AG04450 (cell line): Measurements from ENCODE around the gene PGS1. TPM values are rescaled to one million over a fixed set of nuclear protein-coding genes. Genes with fewer than 3 reads are reported as not detected.

Source experiments
- CTCF ChIA-PET: fragments of 300-600, 350-600 bp; formaldehyde crosslinking; extraction: SDS; loops from one replicate; lab custom pipeline; 2022; ENCODE audit warnings: antibody characterized with exemption, inconsistent platforms; lab: Charles Lee
- POLR2A ChIA-PET: fragments of 350-600 bp; formaldehyde crosslinking; extraction: SDS; loops from one replicate; lab custom pipeline; 2021; ENCODE audit warnings: antibody characterized with exemption, inconsistent platforms; lab: Yijun Ruan, JAX
- DNase-seq: peaks from one replicate; pipeline ENCODE4 v3.0.0-alpha.2; 2011; ENCODE audit warnings: low read depth, low spot score
- H3K27ac ChIP-seq: one replicate; pipeline ENCODE4 v1.5.1; 2012; ENCODE audit warnings: low read depth, low read length, control low read depth
- H3K27me3 ChIP-seq: one replicate; pipeline ENCODE4 v1.6.0; 2012; ENCODE audit warnings: low read length; ENCODE audit not compliant: control insufficient read depth, insufficient read depth
- H3K4me3 ChIP-seq: 2 replicates; pipeline ENCODE4 v1.5.1; 2011; ENCODE audit warnings: mild to moderate bottlenecking, low read depth, low read length, control low read depth
- H3K9me3 ChIP-seq: 2 replicates; pipeline ENCODE4 v1.5.1; 2012; ENCODE audit warnings: low read length; ENCODE audit not compliant: control insufficient read depth, insufficient read depth
- CTCF ChIP-seq: IDR thresholded peaks from 2 replicates; pipeline ENCODE4 v1.5.1; 2011; ENCODE audit warnings: low read depth, low read length, control low read depth, inconsistent platforms
- polyA plus RNA-seq: library from polyadenylated mRNA; depleted of rRNA; stranded (reverse); fragments of >200 nt; gene quantifications from 2 replicates; pipeline ENCODE4 v1.2.3, GENCODE V29; 2011; rRNA removed
- small RNA-seq: library from RNA; depleted of rRNA; stranded (forward); fragments of <200 nt; gene quantifications from one replicate; pipeline ENCODE3, GENCODE V24; 2012; ENCODE audit warnings: low read depth; ENCODE audit not compliant: insufficient read length

The PGS1 gene
- polyA plus RNA-seq, 1 experiment: 31.0 TPM

- Histone ChIP-seq H3K4me3 (no peak overlapping the region), H3K27ac (no peak overlapping the region), H3K9me3 (peaks cover 3% of the 10 kb centered on the region), H3K27me3 (peaks cover 15% of the 10 kb centered on the region)
- DNase-seq: no peak
- ChIA-PET CTCF (no interaction called here), POLR2A (no interaction called here)
- TF ChIP-seq CTCF: no peak
Observed at GRCh38 chr17:78472035-78472905, 93.8 kb downstream of the PGS1 start.

GRCh38 chr17:78473951-78474613, 95.6 kb downstream of the PGS1 start:
- peak; percentile 10 for DNase-seq
- H3K27me3 ChIP-seq: peaks cover 15% of the 10 kb centered on the region
- no peak for TF ChIP-seq CTCF
- H3K4me3 ChIP-seq: no peak overlapping the region
- H3K9me3 ChIP-seq: peaks cover 3% of the 10 kb centered on the region
- CTCF ChIA-PET: no interaction called here
- POLR2A ChIA-PET: no interaction called here
- no peak overlapping the region for H3K27ac ChIP-seq

Small RNAs within 50 kb of the gene (small RNA-seq; reads per million reads assigned to genes)
- gene RF00415: not detected
- not detected for gene RN7SL236P

Other genes starting within 250 kb of the PGS1 start
- 0.51 and 0.53 TPM in 2 replicates for gene TMC6, start 249.9 kb upstream of the PGS1 start, polyA plus RNA-seq
- not detected in 2 replicates for gene TMC8, start 247.9 kb upstream of the PGS1 start, polyA plus RNA-seq
- gene C17orf99, start 232.3 kb upstream of the PGS1 start, polyA plus RNA-seq: not detected in 2 replicates
- 26.7 and 38.6 TPM in 2 replicates for gene SYNGR2, start 210.1 kb upstream of the PGS1 start, polyA plus RNA-seq
- gene TK1, start 191.6 kb upstream of the PGS1 start, polyA plus RNA-seq: 27.1 and 31.4 TPM in 2 replicates
- 26.2 and 30.2 TPM in 2 replicates for gene AFMID, start 191.3 kb upstream of the PGS1 start, polyA plus RNA-seq
- gene BIRC5, start 164.4 kb upstream of the PGS1 start, polyA plus RNA-seq: 11.6 and 15.3 TPM in 2 replicates
- gene TMEM235, start 147.0 kb upstream of the PGS1 start, polyA plus RNA-seq: not detected in 2 replicates
- 15.3 and 21.0 TPM in 2 replicates for gene SOCS3, start 18.6 kb upstream of the PGS1 start, polyA plus RNA-seq
- gene DNAH17, start 198.7 kb downstream of the PGS1 start, polyA plus RNA-seq: not detected in 2 replicates